Measurements from ENCODE around the gene NKIRAS1.

- no peak for TF ChIP-seq POU2F2 (IDR thresholded peaks at IDR 0.05; ENCODE audit: low read depth, low read length)
- no peak for TF ChIP-seq POLR2A (IDR thresholded peaks at IDR 0.05; ENCODE audit: low read depth, low read length)
- TF ChIP-seq TAF1 (IDR thresholded peaks at IDR 0.05; ENCODE audit: low read depth, low read length) = no peak
- TF ChIP-seq POLR2AphosphoS5 (IDR thresholded peaks at IDR 0.05; ENCODE audit: low read depth, low read length) = no peak
- no peak for TF ChIP-seq SPI1 (IDR thresholded peaks at IDR 0.05; ENCODE audit: low read depth, low read length)
These were observed 39.9 kb downstream of the NKIRAS1 start for GRCh38 chr3:23876923-23877322.
